Stimulated activated CD4-positive, alpha-beta T cell treated with anti-CD3 and anti-CD28 coated beads, Interleukin-4, amount 100 ng/mL, for 4 hours (primary cell): ENCODE data around the gene FILIP1L.

ENCODE experiments used
- DNase-seq, 2 experiments: peaks; one replicate each; pipeline ENCODE4 v3.0.0-alpha.2; 2020

FILIP1L gene

DNA sequence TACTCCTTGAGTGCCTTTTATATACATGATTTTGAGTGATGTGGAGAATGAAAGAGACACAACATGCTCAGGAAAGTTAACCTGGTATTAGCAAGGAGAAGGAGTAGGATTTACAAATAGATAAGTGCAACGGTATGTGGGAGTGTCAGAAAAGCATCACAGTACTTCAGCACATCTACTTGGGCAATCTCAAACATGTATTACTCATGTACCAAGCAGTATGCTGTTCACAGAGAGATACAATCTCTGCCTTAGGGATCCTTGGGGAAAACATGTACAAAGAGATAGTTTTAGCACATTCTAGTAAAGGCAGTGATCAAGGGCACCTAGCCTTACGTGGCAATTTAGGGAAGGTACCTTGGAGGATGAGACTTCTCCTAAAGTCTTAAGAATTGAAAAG, 146.5 kb downstream of the FILIP1L start:
- DNase-seq, result no peak

- no peak for DNase-seq
Observed at GRCh38 chr3:99966662-99967416, 147.5 kb downstream of the FILIP1L start.

DNA sequence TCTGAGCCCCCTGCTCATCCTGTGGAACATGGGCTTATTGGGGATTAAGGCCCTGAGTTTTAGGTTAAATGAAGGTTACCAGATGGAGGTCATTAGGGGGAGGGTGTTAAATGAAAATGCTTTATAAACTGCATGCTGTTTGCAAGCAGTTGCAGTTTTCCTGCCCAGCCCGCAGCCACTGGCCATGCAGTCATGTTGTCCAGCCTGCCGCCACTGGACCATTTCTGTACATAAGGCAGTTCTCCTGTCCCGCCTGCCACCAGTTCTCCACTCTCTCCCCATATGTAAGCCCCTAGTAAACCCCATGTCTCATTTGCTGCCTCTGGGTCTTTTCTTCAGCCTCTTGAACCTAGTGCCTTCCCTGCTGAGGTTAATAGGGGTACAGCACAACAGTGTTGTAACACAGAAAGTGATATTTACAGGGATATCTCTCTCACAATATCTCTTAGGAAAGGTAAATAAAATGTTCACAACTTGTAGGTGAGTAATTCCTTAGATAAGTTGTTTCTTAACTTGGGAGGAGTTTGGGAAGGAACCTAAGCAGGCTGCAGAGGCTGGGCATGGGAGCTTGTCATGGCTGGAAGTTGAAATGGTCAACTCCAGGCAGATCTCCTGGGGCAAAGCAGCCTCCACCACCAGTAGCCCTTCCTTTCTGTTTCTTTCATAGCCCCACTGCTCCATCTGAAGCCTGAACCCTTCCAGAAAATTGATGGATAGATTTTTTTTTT, 148.5 kb downstream of the FILIP1L start:
- DNase-seq, result no peak

DNA sequence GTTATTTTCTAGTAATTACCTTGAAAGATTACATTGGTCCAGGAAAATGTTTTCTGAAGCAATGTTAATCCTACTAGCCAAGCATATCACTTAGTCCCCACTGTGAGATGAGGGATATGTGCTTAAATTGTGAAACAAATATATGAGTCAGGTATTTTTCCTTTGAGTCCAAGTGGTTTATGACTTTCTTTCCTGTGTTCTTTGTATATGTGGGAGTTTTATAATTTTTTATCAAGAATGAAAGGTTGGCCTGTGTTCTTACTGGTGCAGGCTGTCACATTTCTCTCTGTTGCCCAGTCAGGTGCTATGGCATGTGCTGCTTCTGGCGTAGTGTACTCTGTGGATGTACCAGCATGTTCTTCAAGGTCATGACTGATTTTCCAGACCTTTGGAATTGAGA, 149.2 kb downstream of the FILIP1L start:
- no peak for DNase-seq

DNA sequence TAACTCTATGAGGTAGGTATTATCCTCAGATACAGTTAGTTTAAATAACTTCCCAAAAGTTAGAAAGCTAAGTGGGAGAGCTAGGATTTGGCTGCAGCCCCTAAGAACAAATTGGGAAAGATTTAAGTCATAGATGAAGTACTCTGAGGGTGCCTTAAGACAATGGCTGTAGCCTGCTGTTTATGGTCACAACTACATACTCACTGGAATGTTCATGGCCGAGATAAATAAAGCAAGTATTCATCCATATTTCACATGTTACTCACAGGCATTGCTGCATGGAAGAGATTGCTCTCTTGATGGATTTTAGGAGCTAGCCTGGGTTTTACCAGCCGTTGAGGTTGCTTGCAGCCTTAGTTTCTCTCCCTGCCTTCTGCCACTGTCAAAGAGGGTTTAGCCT, 151.6 kb downstream of the FILIP1L start:
- DNase-seq, result no peak

DNA sequence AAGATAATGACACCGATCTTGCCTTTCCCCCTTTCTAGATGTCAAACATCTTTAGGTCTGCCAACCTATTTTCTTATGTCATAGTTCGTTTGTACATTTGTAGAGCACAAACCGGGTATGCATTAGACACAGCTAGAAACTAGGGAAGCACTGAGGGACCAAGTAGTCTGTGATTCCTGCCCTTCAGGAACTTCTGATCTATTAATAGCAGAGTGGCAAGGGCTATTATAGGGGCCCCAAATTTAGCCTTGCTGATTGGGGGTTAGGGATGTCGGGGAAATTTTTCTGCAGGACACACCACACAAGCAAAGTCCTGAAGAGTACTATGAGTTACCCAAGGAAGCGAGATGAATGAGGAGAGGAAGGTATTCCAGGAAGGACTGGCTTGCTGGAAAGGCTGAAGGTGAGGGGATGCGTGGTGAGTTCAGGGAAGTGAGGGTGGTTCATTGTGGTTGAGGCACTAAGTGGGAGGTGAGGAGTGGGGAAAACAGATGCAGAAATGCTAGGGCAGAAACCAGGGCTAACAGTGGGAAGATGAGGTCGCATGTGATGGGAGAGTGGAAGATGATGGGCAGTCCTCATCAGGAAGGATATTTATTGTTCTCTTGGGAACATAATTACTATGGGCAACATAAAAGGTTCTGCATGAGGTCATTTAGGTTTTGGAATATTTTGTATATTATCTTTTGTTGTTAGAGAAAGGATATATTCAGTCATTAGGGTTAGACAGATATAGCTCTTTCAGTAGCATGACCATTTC, 152.4 kb downstream of the FILIP1L start:
- no peak for DNase-seq

GRCh38 chr3:99960941-99961340, 153.4 kb downstream of the FILIP1L start:
- DNase-seq, result no peak

DNA sequence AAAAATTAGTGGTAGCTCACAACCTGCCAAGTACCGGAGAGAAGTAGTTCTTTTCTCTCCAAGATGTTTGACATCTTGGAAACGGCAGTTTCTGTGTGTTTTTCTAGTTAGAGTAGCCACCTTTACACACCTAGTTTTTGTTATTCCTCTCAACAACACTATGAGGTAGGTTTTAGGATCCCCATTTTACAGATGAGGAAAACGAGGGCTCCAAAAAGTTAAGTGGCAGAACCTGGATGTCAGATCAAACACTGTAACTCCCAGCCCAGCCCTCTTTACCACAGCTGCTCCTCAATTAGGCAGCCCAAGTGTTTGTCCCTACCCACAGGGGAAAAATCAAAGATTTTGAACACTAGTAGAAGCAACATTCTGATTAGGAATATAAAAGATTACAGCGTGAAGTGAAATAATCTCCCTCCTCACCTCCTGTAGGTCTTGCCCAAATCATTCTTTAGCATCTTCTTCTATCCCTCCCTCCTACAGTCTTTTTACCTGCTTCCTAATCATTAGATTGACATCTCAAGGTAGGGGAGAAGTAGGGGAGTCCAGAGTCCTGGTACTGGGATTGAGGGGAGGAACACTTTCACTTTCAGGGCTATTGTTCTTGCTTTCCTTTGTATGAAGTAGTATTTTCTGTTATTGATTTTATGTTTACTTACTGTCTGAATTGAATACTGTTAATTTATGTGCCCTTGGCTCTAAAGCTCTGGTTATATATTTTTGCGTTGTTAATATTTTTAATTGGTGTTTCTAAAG, 154.0 kb downstream of the FILIP1L start:
- no peak for DNase-seq

- DNase-seq, result no peak
Observed at GRCh38 chr3:99958222-99958912, 155.9 kb downstream of the FILIP1L start.

GRCh38 chr3:99957151-99957796, 157.0 kb downstream of the FILIP1L start:
- DNase-seq, result no peak

GRCh38 chr3:99955773-99956562, 158.3 kb downstream of the FILIP1L start:
- no peak for DNase-seq

DNA sequence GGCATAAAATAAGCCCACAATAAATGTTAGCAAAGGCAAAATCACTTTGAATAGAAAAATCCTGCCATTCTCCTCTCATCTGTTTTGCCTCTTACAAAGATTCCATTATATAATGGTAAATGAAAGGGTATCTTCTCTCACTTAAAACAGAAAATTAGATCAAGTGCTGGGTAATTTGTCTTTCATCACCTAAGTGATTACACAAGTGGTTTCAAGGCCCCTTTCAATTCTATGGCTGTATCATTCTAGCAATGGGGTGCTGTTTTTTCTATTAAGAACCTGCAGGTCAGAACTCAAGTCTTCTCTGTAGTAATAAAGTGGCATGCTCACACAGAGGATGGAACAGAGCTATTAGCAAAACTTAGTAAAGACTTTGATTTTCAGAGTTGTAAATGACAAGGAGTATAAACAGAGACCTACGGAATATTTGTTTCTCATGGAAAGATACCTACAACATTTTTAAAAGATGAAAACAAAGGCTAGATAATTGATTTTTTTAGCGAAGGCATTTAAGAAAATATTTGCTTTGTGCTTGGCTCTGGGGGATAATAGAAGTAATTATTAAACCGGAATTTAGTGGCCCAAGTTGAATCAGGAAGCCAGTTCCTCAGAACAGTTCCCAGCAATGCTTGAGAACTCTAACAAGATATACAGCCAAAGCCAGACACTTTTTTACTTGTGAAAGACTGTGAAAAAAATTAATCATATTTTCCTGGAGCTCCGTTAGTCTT, 159.2 kb downstream of the FILIP1L start:
- no peak for DNase-seq

GRCh38 chr3:99953596-99953995, 160.7 kb downstream of the FILIP1L start:
- no peak for DNase-seq

DNA sequence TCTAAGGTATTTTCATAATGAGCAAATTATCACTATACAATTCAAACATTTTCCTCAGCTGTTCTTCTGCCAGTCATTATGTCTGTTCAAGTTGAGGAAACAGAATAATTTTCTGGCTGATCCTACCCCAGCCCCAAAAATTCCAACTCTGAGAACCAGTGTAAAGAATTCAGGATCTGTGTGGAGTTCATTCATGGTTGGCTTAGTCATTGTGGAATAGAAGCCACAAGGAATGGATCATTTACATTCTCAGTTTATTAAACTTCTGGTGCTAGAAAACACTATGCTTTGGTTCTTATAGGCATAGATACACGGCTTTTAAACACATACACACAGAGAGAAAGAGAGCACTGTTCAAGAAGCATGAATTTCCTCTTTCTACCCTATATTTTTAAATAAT, 162.0 kb downstream of the FILIP1L start:
- DNase-seq, result no peak

DNA sequence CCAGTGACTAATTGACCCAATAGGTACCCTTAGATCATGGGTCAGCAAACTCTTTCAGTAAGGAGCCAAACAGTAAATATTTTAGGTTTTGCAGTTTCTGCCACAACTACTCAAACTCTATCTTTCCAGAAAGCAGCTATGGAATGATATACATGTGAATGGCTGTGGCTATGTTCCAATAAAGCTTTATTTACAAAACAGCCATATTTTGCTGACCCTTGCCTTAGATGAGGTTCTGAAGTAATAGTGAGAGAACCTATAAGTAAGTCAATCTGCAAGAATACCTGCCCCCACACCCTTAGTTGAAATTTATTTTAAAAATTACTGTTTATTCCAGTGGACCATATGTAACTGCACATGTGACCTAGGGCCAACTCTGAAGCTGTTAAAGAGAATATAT, 162.6 kb downstream of the FILIP1L start:
- DNase-seq, result no peak

DNA sequence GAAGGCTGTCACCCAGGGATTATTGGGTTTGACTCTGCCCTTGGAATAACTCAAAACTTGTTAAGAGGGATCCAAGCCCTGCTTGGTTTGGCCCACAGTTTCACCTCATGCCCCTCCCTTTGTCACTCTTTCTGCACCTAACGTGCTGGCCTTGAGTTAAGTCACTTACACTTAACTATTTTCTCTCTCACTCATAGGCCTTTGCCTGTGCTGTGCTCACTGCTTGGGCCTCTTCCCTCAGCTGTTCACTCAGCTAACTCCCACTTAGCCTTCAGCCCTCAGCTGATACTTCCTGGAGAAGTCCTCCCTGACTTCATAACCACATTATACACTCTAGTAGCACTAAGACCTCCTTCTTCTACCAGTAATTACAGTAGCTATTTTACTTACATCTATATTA, 163.4 kb downstream of the FILIP1L start:
- DNase-seq, result no peak

GRCh38 chr3:99949956-99950670, 164.2 kb downstream of the FILIP1L start:
- no peak for DNase-seq

- DNase-seq, result no peak
Observed at GRCh38 chr3:99948467-99949089, 165.7 kb downstream of the FILIP1L start.

GRCh38 chr3:99947356-99947755, 166.9 kb downstream of the FILIP1L start:
- no peak for DNase-seq
